Calu3 (cell line): Measurements from ENCODE around the gene FBXO39. TPM values are rescaled to one million over a fixed set of nuclear protein-coding genes. Genes with fewer than 3 reads are reported as not detected.

Experiments
- BruUV-seq: library from RNA; stranded (reverse); fragments of 400-500 nt; replicated peaks from 2 replicates; lab custom pipeline; 2021; lab: Mats Ljungman, UMichigan
- CTCF ChIA-PET: fragments of 300-600 bp; sonication (Branson Sonifier 250); formaldehyde crosslinking; loops from one replicate; lab custom pipeline; 2022; ENCODE audit warnings: antibody characterized with exemption; lab: Charles Lee
- DNase-seq: peaks from one replicate; pipeline ENCODE4 v3.0.0; 2022
- H3K27ac Mint-ChIP-seq: one replicate; pipeline ENCODE4 v1.8.0; 2022; ENCODE audit warnings: mixed read lengths; ENCODE audit not compliant: unreplicated experiment
- H3K27me3 Mint-ChIP-seq: one replicate; pipeline ENCODE4 v1.8.0; 2022; ENCODE audit warnings: mixed read lengths; ENCODE audit not compliant: unreplicated experiment
- H3K36me3 Mint-ChIP-seq: one replicate; pipeline ENCODE4 v1.8.0; 2022; ENCODE audit warnings: mild to moderate bottlenecking, moderate library complexity, mixed read lengths; ENCODE audit not compliant: insufficient read depth, unreplicated experiment
- H3K4me1 Mint-ChIP-seq: one replicate; pipeline ENCODE4 v1.8.0; 2022; ENCODE audit warnings: mild to moderate bottlenecking, low read depth, mixed read lengths; ENCODE audit not compliant: unreplicated experiment
- H3K4me3 Mint-ChIP-seq: one replicate; pipeline ENCODE4 v1.8.0; 2022; ENCODE audit warnings: mild to moderate bottlenecking, low read depth, moderate library complexity, mixed read lengths; ENCODE audit not compliant: unreplicated experiment
- H3K9me3 Mint-ChIP-seq: one replicate; pipeline ENCODE4 v1.8.0; 2022; ENCODE audit warnings: low read depth, mixed read lengths; ENCODE audit not compliant: unreplicated experiment
- intact Hi-C: fragments of 100-400 bp; cut with micrococcal nuclease; formaldehyde crosslinking; loops from one replicate; pipeline ENCODE4 v1.10.0; 2022; ENCODE audit not compliant: unreplicated experiment
- total RNA-seq: library from RNA; stranded (reverse); gene quantifications from 2 replicates; pipeline ENCODE4 v1.2.3, GENCODE V29; 2022
- TF ChIP-seq, protein P1 (sequence below): fragments of 200-600 bp; IDR thresholded peaks from one replicate; pipeline ENCODE4 v1.8.0; 2022; ENCODE audit warnings: antibody characterized with exemption; ENCODE audit not compliant: unreplicated experiment

FBXO39 gene
- total RNA-seq, 1 experiment from 2014 or later: 0.59 TPM

DNA sequence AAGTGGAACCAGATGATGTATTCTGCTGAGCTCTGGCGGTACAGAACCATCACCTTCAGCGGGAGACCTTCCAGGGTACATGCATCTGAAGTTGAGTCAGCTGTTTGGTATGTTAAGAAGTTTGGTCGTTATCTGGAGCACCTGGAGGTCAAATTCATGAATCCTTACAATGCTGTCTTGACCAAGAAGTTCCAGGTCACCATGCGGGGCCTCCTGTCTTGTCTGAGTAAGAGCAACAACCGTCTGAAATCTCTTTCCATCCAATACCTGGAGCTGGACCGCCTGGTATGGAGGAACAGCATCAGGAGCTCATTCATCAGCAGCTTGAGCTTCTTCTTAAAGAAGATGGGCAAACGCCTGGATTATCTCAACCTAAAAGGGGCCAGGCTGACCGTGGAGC is 4.0 kb downstream of the FBXO39 start:
- Mint-ChIP-seq H3K4me3 (no peak overlapping the region), H3K27ac (no peak overlapping the region), H3K9me3 (no peaks in the 10 kb centered on the region), H3K36me3 (no peaks in the 10 kb centered on the region), H3K4me1 (no peaks in the 10 kb centered on the region), H3K27me3 (peaks cover 81% of the 10 kb centered on the region)
- intact Hi-C loops: no loop called here
- TF ChIP-seq, protein P1, sequence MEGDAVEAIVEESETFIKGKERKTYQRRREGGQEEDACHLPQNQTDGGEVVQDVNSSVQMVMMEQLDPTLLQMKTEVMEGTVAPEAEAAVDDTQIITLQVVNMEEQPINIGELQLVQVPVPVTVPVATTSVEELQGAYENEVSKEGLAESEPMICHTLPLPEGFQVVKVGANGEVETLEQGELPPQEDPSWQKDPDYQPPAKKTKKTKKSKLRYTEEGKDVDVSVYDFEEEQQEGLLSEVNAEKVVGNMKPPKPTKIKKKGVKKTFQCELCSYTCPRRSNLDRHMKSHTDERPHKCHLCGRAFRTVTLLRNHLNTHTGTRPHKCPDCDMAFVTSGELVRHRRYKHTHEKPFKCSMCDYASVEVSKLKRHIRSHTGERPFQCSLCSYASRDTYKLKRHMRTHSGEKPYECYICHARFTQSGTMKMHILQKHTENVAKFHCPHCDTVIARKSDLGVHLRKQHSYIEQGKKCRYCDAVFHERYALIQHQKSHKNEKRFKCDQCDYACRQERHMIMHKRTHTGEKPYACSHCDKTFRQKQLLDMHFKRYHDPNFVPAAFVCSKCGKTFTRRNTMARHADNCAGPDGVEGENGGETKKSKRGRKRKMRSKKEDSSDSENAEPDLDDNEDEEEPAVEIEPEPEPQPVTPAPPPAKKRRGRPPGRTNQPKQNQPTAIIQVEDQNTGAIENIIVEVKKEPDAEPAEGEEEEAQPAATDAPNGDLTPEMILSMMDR: no peak
- no TSS peak for BruUV-seq
- CTCF ChIA-PET: interaction anchor here (0.6 kb wide), 1 partner anchor 507 kb away, joined by 3 read pairs; no protein-coding TSS in a partner anchor
- DNase-seq: no peak

DNA sequence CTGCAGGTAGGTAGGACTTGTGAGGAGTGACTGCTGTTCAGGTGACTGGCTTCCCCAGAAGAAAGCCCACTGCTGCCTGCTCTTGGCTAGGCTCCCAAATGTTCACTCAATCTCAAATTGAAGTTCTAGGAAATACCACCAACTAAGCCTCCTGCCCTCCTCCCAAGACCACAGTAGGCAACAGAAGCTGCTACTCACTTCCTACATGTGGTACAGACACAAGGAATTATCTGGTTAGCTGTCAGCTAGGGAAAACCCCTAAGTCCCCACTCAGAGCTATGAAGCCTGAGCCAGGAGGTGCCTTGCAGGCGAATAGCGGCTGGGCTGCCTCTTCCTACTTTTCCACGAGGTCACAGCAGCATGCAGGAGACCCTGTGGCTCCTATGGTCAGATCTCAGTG is 4.9 kb downstream of the FBXO39 start:
- Mint-ChIP-seq H3K36me3 (no peaks in the 10 kb centered on the region), H3K4me3 (no peak overlapping the region), H3K9me3 (no peaks in the 10 kb centered on the region), H3K27me3 (peaks cover 85% of the 10 kb centered on the region), H3K27ac (no peak overlapping the region), H3K4me1 (no peaks in the 10 kb centered on the region)
- CTCF ChIA-PET: interaction anchor here (0.6 kb wide), 1 partner anchor 117 kb away, joined by 3 read pairs; no protein-coding TSS in a partner anchor
- BruUV-seq: no TSS peak
- no peak for DNase-seq
- intact Hi-C loops: no loop called here
- TF ChIP-seq, protein P1: no peak

DNA sequence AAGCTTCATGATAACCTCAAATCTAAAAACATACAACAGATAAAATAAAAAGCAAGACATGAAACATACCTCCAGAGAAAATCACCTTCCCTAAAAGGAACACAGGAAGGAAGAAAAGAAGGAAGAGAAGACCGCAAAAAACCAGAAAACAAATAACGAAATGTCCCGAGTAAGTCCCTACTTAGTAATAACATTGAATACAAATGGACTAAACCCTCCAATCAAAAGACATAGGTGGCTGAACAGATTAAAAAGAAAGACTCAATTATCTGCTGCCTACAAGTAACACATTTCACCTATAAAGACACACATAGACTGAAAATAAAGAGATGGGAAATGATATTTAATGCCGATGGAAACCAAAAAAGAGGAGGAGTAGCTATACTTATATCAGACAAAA is 6.2 kb downstream of the FBXO39 start:
- TF ChIP-seq, protein P1: no peak
- Mint-ChIP-seq H3K4me1 (no peaks in the 10 kb centered on the region), H3K36me3 (no peaks in the 10 kb centered on the region), H3K4me3 (no peak overlapping the region), H3K27me3 (peaks cover 85% of the 10 kb centered on the region), H3K27ac (no peak overlapping the region), H3K9me3 (no peaks in the 10 kb centered on the region)
- no peak for DNase-seq
- CTCF ChIA-PET: no interaction called here
- BruUV-seq: no TSS peak
- intact Hi-C loops: no loop called here

DNA sequence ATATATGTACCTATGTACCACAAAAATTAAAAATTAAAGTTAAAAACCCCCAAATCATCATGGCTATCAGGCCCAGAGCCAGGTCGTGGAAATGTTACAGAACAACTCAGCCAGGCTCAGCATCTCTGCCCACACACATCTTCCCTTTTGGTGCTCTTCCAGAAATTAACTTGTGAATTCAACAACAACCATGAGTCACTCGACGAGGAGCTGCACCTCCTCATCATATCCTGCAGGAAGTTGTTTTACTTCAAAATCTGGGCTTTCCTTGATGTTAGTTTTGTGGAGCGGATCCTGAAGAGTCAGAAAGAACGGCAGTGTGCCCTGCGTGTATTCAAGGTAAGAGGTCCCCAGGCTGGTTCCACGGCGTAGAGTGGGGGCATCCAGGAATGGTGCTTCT is 10.6 kb downstream of the FBXO39 start:
- H3K9me3 Mint-ChIP-seq: no peaks in the 10 kb centered on the region
- CTCF ChIA-PET: no interaction called here
- H3K4me3 Mint-ChIP-seq: no peak overlapping the region
- no peak for DNase-seq
- peaks cover 83% of the 10 kb centered on the region for H3K27me3 Mint-ChIP-seq
- intact Hi-C loops: no loop called here
- H3K27ac Mint-ChIP-seq: no peak overlapping the region
- no peaks in the 10 kb centered on the region for H3K36me3 Mint-ChIP-seq
- no TSS peak for BruUV-seq
- H3K4me1 Mint-ChIP-seq: no peaks in the 10 kb centered on the region
- TF ChIP-seq, protein P1: no peak
